GM23338 (cell line): ENCODE results near the gene GLRX2. TPM values are rescaled to one million over a fixed set of nuclear protein-coding genes. Genes with fewer than 3 reads are reported as not detected.

ENCODE experiments used
- ATAC-seq: fragments of 200-7000 bp; cut with Tn5 transposase; 3 replicates; pipeline ENCODE4 v1.9.1; 2020
- DNase-seq: peaks from one replicate; pipeline ENCODE4 v3.0.0-alpha.2; 2015; ENCODE audit warnings: low spot score
- H2AFZ ChIP-seq: fragments of 200-600 bp; sonication (generic); 2 replicates; pipeline ENCODE4 v1.8.0; 2016; ENCODE audit warnings: antibody characterized with exemption, mild to moderate bottlenecking, moderate library complexity
- H3F3A ChIP-seq: fragments of 200-600 bp; sonication (generic); replicated peaks from 2 replicates; pipeline ENCODE4 v1.8.0; 2017; ENCODE audit warnings: antibody characterized with exemption, mixed run types, low read depth
- H3K27ac ChIP-seq: fragments of 200-600 bp; sonication (generic); 2 replicates; pipeline ENCODE4 v1.6.1; 2016; ENCODE audit warnings: low read depth
- H3K27me3 ChIP-seq: fragments of 200-600 bp; sonication (generic); 2 replicates; pipeline ENCODE4 v1.8.0; 2016; ENCODE audit warnings: mild to moderate bottlenecking, mixed run types, moderate library complexity; ENCODE audit not compliant: insufficient read depth
- H3K36me3 ChIP-seq: fragments of 200-600 bp; sonication (generic); 2 replicates; pipeline ENCODE4 v1.8.0; 2016; ENCODE audit warnings: mild to moderate bottlenecking; ENCODE audit not compliant: insufficient read depth
- H3K4me1 ChIP-seq: fragments of 200-600 bp; sonication (generic); 2 replicates; pipeline ENCODE4 v1.8.0; 2016; ENCODE audit warnings: mild to moderate bottlenecking, moderate library complexity; ENCODE audit not compliant: insufficient read depth
- H3K4me2 ChIP-seq: fragments of 200-600 bp; sonication (generic); 2 replicates; pipeline ENCODE4 v1.7.1; 2017; ENCODE audit warnings: mixed run types
- H3K4me3 ChIP-seq: fragments of 200-600 bp; sonication (generic); 2 replicates; pipeline ENCODE4 v1.6.1; 2016; ENCODE audit warnings: mixed run types
- H3K79me2 ChIP-seq: fragments of 200-600 bp; sonication (generic); replicated peaks from 2 replicates; pipeline ENCODE4 v1.8.0; 2017; ENCODE audit warnings: mild to moderate bottlenecking; ENCODE audit not compliant: insufficient read depth
- H3K9me2 ChIP-seq: fragments of 200-600 bp; sonication (generic); 2 replicates; pipeline ENCODE4 v1.8.0; 2017; ENCODE audit not compliant: insufficient read depth
- H4K20me1 ChIP-seq: fragments of 200-600 bp; sonication (generic); replicated peaks from 2 replicates; pipeline ENCODE4 v1.8.0; 2017; ENCODE audit warnings: mild to moderate bottlenecking; ENCODE audit not compliant: insufficient read depth
- H3K27ac Mint-ChIP-seq: 2 replicates; pipeline ENCODE4 v1.8.0; 2020; ENCODE audit warnings: inconsistent platforms, mild to moderate bottlenecking, moderate library complexity, mixed read lengths
- H3K27me3 Mint-ChIP-seq: 3 replicates; pipeline ENCODE4 v1.8.0; 2022; ENCODE audit warnings: low read depth, mild to moderate bottlenecking, moderate library complexity, mixed read lengths, inconsistent platforms; ENCODE audit not compliant: insufficient read depth, poor library complexity
- H3K36me3 Mint-ChIP-seq: 3 replicates; pipeline ENCODE4 v1.8.0; 2021; ENCODE audit warnings: low read depth, mild to moderate bottlenecking, inconsistent platforms, moderate library complexity, mixed read lengths
- H3K4me1 Mint-ChIP-seq: 3 replicates; pipeline ENCODE4 v1.8.0; 2020; ENCODE audit warnings: mild to moderate bottlenecking, inconsistent platforms, mixed read lengths
- H3K4me3 Mint-ChIP-seq: 3 replicates; pipeline ENCODE4 v1.8.0; 2021; ENCODE audit warnings: moderate library complexity, mild to moderate bottlenecking, inconsistent platforms, mixed read lengths
- H3K9me3 Mint-ChIP-seq: 3 replicates; pipeline ENCODE4 v1.8.0; 2020; ENCODE audit warnings: moderate library complexity, mild to moderate bottlenecking, inconsistent platforms, mixed read lengths
- CTCF ChIP-seq, 2 experiments: fragments of 200-600 bp in 1 of 2; sonication (generic) in 1 of 2; conservative IDR thresholded peaks; 2 replicates each; pipeline versions ENCODE4 v1.5.1 to v1.6.1; 2016 to 2017; ENCODE audit warnings: antibody characterized with exemption in 2 of 2, low read depth in 2 of 2, mild to moderate bottlenecking in 2 of 2, moderate library complexity in 1 of 2
- EZH2 ChIP-seq: fragments of 200-600 bp; sonication (generic); IDR thresholded peaks from one replicate; pipeline ENCODE4 v1.8.0; 2017; ENCODE audit warnings: antibody characterized with exemption, mild to moderate bottlenecking, low read depth; ENCODE audit not compliant: unreplicated experiment
- EZH2phosphoT487 ChIP-seq: fragments of 200-600 bp; sonication (generic); IDR thresholded peaks from one replicate; pipeline ENCODE4 v1.8.1; 2018; ENCODE audit warnings: antibody characterized with exemption; ENCODE audit not compliant: unreplicated experiment
- JUNB ChIP-seq: IDR thresholded peaks from one replicate; pipeline ENCODE4 v1.6.1; 2016; ENCODE audit warnings: antibody characterized with exemption; ENCODE audit not compliant: unreplicated experiment
- NANOG ChIP-seq: IDR thresholded peaks from 2 replicates; pipeline ENCODE4 v1.6.1; 2016; ENCODE audit warnings: antibody characterized with exemption, borderline replicate concordance
- STAT1 ChIP-seq: IDR thresholded peaks from one replicate; pipeline ENCODE4 v1.6.1; 2016; ENCODE audit warnings: antibody characterized with exemption; ENCODE audit not compliant: unreplicated experiment
- ZNF114 ChIP-seq: fragments of 250-450 bp; sonication (Bioruptor Pico); IDR thresholded peaks from 2 replicates; pipeline ENCODE4 v1.5.0; 2020; ENCODE audit warnings: mild to moderate bottlenecking, moderate library complexity
- ZNF331 ChIP-seq: fragments of 250-450 bp; sonication (Bioruptor Pico); IDR thresholded peaks from 2 replicates; pipeline ENCODE4 v1.5.0; 2020; ENCODE audit warnings: low read depth, mild to moderate bottlenecking, moderate library complexity
- polyA plus RNA-seq: library from polyadenylated mRNA; unstranded; fragments of >200 nt; fragmentation: Nextera tagmentation; extraction: Ambion mirVana; gene quantifications from 2 replicates; pipeline ENCODE4 v1.2.1, GENCODE V29; 2016
- total RNA-seq: library from RNA; depleted of rRNA; stranded (reverse); fragments of >200 nt; shearing (Covaris generic); gene quantifications from 2 replicates; pipeline ENCODE4 v1.2.3, GENCODE V29; 2014
- TF ChIP-seq, protein P1 (sequence below): IDR thresholded peaks from one replicate; pipeline ENCODE4 v1.6.1; 2018; ENCODE audit warnings: antibody characterized with exemption; ENCODE audit not compliant: unreplicated experiment
- TF ChIP-seq, protein P2 (sequence below): IDR thresholded peaks from 2 replicates; pipeline ENCODE4 v1.6.1; 2016; ENCODE audit warnings: antibody characterized with exemption

The GLRX2 gene
- total and polyA plus RNA-seq, 2 experiments from 2014 or later = 7.7 to 28.3 TPM

DNA sequence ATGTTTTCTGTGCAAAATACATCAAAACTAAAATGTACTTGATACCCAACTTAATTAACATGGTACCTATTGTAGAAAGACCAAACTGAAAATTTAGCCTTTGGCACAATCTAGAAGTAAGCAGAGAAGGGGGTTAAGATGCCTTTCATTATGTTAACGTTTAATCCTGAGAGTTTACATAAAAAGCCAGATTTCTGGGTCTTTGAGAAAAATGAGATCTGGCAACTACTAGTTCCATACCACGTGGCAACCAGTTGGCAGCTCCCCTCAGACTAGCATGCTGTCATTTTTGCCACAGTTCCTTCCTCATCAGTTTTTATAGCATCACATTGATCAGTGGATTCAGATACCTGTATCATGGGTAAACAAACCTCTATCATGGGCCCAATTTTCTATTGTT lies 44.3 kb downstream of the GLRX2 start:
- H3K27ac Mint-ChIP-seq = no peak overlapping the region
- peaks cover 87% of the 10 kb centered on the region for H3K79me2 ChIP-seq
- peaks cover 12% of the 10 kb centered on the region for H3K27me3 Mint-ChIP-seq
- peak overlapping the region; percentile 94 for H3K4me3 Mint-ChIP-seq
- peak overlapping the region; percentile 78 for H3K4me2 ChIP-seq
- no peak overlapping the region for H3K27ac ChIP-seq
- H3K4me3 ChIP-seq = peak overlapping the region; percentile 87
- 0 out of 2 replicates have a peak, but pooled peaks cover 18% of the 10 kb centered on the region for H4K20me1 ChIP-seq
- ATAC-seq = no peak
- H3K4me1 Mint-ChIP-seq = peaks cover 31% of the 10 kb centered on the region
- H3K36me3 Mint-ChIP-seq = peaks cover 8% of the 10 kb centered on the region; the same call in 2 of the 3 replicates
- no peaks in the 10 kb centered on the region for H3K36me3 ChIP-seq
- no peak for DNase-seq
- no peak overlapping the region for H2AFZ ChIP-seq
- no peaks in the 10 kb centered on the region for H3F3A ChIP-seq
- H3K27me3 ChIP-seq = no peaks in the 10 kb centered on the region
- H3K9me3 Mint-ChIP-seq = no peaks in the 10 kb centered on the region; the same call in 2 of the 3 replicates
- H3K4me1 ChIP-seq = peaks cover 20% of the 10 kb centered on the region
- no peaks in the 10 kb centered on the region for H3K9me2 ChIP-seq
- TF ChIP-seq, protein P1, sequence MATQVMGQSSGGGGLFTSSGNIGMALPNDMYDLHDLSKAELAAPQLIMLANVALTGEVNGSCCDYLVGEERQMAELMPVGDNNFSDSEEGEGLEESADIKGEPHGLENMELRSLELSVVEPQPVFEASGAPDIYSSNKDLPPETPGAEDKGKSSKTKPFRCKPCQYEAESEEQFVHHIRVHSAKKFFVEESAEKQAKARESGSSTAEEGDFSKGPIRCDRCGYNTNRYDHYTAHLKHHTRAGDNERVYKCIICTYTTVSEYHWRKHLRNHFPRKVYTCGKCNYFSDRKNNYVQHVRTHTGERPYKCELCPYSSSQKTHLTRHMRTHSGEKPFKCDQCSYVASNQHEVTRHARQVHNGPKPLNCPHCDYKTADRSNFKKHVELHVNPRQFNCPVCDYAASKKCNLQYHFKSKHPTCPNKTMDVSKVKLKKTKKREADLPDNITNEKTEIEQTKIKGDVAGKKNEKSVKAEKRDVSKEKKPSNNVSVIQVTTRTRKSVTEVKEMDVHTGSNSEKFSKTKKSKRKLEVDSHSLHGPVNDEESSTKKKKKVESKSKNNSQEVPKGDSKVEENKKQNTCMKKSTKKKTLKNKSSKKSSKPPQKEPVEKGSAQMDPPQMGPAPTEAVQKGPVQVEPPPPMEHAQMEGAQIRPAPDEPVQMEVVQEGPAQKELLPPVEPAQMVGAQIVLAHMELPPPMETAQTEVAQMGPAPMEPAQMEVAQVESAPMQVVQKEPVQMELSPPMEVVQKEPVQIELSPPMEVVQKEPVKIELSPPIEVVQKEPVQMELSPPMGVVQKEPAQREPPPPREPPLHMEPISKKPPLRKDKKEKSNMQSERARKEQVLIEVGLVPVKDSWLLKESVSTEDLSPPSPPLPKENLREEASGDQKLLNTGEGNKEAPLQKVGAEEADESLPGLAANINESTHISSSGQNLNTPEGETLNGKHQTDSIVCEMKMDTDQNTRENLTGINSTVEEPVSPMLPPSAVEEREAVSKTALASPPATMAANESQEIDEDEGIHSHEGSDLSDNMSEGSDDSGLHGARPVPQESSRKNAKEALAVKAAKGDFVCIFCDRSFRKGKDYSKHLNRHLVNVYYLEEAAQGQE = no peak
- TF ChIP-seq ZNF114 (CRISPR knock-in tag) = no peak
- no peak for TF ChIP-seq EZH2phosphoT487
- no peak for TF ChIP-seq STAT1

DNA sequence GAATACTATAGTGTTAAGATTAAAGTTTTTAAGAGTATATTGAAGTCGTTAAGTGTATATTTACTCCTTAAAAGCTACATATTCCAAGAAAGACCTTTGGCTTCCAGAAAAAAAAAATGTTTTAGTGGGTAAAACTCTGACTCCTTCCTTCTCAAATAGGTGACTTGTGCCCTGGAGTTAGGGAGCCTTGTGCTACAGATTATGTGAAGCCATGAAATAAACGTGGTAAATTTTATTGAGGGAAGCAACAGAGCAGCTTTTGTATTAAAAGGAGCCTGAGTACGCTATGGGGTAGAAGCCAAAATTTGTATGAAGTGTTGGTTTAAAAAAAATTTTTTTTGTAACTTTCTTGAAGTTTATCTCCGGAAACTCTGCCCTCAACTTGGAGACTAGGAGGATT lies 44.8 kb downstream of the GLRX2 start:
- Histone ChIP-seq H2AFZ (no peak overlapping the region), H3K4me2 (peak overlapping the region; percentile 78), H3K79me2 (peaks cover 87% of the 10 kb centered on the region), H3K27ac (peak overlapping the region; percentile 98), H3K36me3 (no peaks in the 10 kb centered on the region), H4K20me1 (0 out of 2 replicates have a peak, but pooled peaks cover 14% of the 10 kb centered on the region), H3K27me3 (no peaks in the 10 kb centered on the region), H3F3A (no peaks in the 10 kb centered on the region), H3K4me1 (peaks cover 20% of the 10 kb centered on the region), H3K9me2 (no peaks in the 10 kb centered on the region), H3K4me3 (peak overlapping the region; percentile 87)
- H3K9me3 Mint-ChIP-seq = no peaks in the 10 kb centered on the region; the same call in 2 of the 3 replicates
- H3K27me3 Mint-ChIP-seq = peaks cover 12% of the 10 kb centered on the region
- no peak for ATAC-seq
- H3K27ac Mint-ChIP-seq = peak overlapping the region; percentile 60
- DNase-seq = no peak
- peaks cover 8% of the 10 kb centered on the region; the same call in 2 of the 3 replicates for H3K36me3 Mint-ChIP-seq
- peaks cover 31% of the 10 kb centered on the region for H3K4me1 Mint-ChIP-seq
- peak overlapping the region; percentile 94 for H3K4me3 Mint-ChIP-seq
- TF ChIP-seq STAT1 (no peak), ZNF331 (CRISPR knock-in tag) (no peak), ZNF114 (CRISPR knock-in tag) (no peak), NANOG (no peak), EZH2 (no peak), EZH2phosphoT487 (no peak), CTCF (conservative IDR thresholded peaks at IDR 0.05; ENCODE audit: low read depth in 2 of 2) (no peak), JUNB (no peak)
- TF ChIP-seq, protein P1 = no peak
- TF ChIP-seq, protein P2, sequence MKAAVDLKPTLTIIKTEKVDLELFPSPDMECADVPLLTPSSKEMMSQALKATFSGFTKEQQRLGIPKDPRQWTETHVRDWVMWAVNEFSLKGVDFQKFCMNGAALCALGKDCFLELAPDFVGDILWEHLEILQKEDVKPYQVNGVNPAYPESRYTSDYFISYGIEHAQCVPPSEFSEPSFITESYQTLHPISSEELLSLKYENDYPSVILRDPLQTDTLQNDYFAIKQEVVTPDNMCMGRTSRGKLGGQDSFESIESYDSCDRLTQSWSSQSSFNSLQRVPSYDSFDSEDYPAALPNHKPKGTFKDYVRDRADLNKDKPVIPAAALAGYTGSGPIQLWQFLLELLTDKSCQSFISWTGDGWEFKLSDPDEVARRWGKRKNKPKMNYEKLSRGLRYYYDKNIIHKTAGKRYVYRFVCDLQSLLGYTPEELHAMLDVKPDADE = no peak
